ENCODE data around the gene BCAS1. TPM values are rescaled to one million over a fixed set of nuclear protein-coding genes. Genes with fewer than 3 reads are reported as not detected.

The BCAS1 gene
- total and polyA plus RNA-seq, 2 donors (not counting 3 experiments of a cell fraction or from before 2014, with no cell fraction given) = not detected

DNA sequence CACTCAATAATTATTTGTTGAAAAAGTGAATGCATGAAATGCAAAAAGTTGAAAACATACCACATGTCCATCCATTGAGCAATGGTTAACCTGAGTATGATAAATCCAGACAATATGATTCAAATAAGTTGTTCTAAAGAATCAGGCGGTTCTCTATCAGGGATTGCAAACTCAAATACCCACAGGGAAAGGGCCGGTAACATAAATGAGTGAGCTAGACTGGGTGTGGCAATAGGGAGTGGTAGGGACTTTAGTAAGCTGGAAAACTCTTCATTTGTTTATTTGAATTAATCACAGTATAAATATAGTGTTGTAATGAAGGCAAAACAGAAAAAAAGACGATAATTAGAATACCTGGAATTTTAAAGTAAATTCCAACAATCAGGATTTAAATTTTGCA, 106.3 kb downstream of the BCAS1 start:
- Histone ChIP-seq H3K27ac (ENCODE audit: insufficient read depth, low read depth, low read length) (no peak overlapping the region), H4K20me1 (replicated peaks; ENCODE audit: control insufficient read depth, extremely low read depth, insufficient read depth, low read length) (no peaks in the 10 kb centered on the region), H3K4me2 (ENCODE audit: insufficient read depth, low read length) (no peak overlapping the region), H3K4me3 (replicated peaks in 1 of 3; ENCODE audit: insufficient read depth in 1 of 3, low read depth in 1 of 3, low read length in 3 of 3) (no peak overlapping the region), H3K4me1 (ENCODE audit: control insufficient read depth, extremely low read depth, insufficient read depth, low read length) (peaks cover 10% of the 10 kb centered on the region), H3K9me1 (replicated peaks; ENCODE audit: control insufficient read depth, extremely low read depth, insufficient read depth, low read length) (no peaks in the 10 kb centered on the region), H3K36me3 (ENCODE audit: control insufficient read depth in 2 of 2, extremely low read depth in 1 of 2, insufficient read depth in 2 of 2, low read length in 2 of 2) (no peaks in the 10 kb centered on the region), H3K9me3 (replicated peaks; ENCODE audit: control insufficient read depth, insufficient read depth, low read length) (no peaks in the 10 kb centered on the region), H3K9ac (replicated peaks; ENCODE audit: extremely low read depth, insufficient read depth, low read length) (no peak overlapping the region), H3K27me3 (ENCODE audit: control insufficient read depth in 2 of 2, insufficient read depth in 2 of 2, low read length in 2 of 2) (peaks cover 0 to 4% of the 10 kb centered on the region in 2 experiments), H3K79me2 (ENCODE audit: control insufficient read depth, insufficient read depth, low read length) (no peaks in the 10 kb centered on the region), H2AFZ (ENCODE audit: low read depth, low read length) (no peak overlapping the region)
- DNase-seq (ENCODE audit: low read depth, low spot score) = no peak
- ChIA-PET POLR2A (interaction anchor here (0.6 kb wide), 1 partner anchor 10 kb away, joined by 3 read pairs; no protein-coding TSS in a partner anchor), CTCF (no interaction called here)
- BruUV-seq (replicated peaks) = no TSS peak
- dilution Hi-C loops (cut with MboI; ENCODE audit: extremely low pct_ligation_motif_present, low sequenced_read_pairs) = no loop called here
- TF ChIP-seq EZH2 (IDR thresholded peaks at IDR 0.05; ENCODE audit: borderline replicate concordance, low read depth, low read length, severe bottlenecking) = no peak
- TF ChIP-seq FOS (IDR thresholded peaks at IDR 0.05; ENCODE audit: borderline replicate concordance, insufficient read depth, low read length) = no peak
- TF ChIP-seq POLR2AphosphoS5 (IDR thresholded peaks at IDR 0.05; ENCODE audit: insufficient read depth, low read depth, low read length) = no peak
- TF ChIP-seq POLR2A (IDR thresholded peaks at IDR 0.05; ENCODE audit: low read depth, low read length) = no peak
- no peak for TF ChIP-seq MYC (IDR thresholded peaks at IDR 0.05; ENCODE audit: low read depth, low read length)
- no peak for TF ChIP-seq GATA2 (IDR thresholded peaks at IDR 0.05; ENCODE audit: insufficient read depth, insufficient read length, low read depth, low read length)
- TF ChIP-seq, protein P1, sequence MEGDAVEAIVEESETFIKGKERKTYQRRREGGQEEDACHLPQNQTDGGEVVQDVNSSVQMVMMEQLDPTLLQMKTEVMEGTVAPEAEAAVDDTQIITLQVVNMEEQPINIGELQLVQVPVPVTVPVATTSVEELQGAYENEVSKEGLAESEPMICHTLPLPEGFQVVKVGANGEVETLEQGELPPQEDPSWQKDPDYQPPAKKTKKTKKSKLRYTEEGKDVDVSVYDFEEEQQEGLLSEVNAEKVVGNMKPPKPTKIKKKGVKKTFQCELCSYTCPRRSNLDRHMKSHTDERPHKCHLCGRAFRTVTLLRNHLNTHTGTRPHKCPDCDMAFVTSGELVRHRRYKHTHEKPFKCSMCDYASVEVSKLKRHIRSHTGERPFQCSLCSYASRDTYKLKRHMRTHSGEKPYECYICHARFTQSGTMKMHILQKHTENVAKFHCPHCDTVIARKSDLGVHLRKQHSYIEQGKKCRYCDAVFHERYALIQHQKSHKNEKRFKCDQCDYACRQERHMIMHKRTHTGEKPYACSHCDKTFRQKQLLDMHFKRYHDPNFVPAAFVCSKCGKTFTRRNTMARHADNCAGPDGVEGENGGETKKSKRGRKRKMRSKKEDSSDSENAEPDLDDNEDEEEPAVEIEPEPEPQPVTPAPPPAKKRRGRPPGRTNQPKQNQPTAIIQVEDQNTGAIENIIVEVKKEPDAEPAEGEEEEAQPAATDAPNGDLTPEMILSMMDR (IDR thresholded peaks at IDR 0.05; ENCODE audit: extremely low read depth in 1 of 2, insufficient read depth in 1 of 2, low read depth in 1 of 2, low read length in 2 of 2) = no peak
- no peak for TF ChIP-seq JUN (IDR thresholded peaks at IDR 0.05; ENCODE audit: borderline replicate concordance, insufficient read depth, insufficient read length, low read depth)
- TF ChIP-seq, protein P2, sequence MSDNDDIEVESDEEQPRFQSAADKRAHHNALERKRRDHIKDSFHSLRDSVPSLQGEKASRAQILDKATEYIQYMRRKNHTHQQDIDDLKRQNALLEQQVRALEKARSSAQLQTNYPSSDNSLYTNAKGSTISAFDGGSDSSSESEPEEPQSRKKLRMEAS (IDR thresholded peaks at IDR 0.05; ENCODE audit: insufficient read depth, insufficient read length) = no peak
- intact Hi-C loops (cut with micrococcal nuclease) = no loop called here
- no peak for FAIRE-seq
